GM18868 (cell line): ENCODE results near the gene CCDC73.
A peak's percentile ranks its signal among the peaks of the same experiment; 100 is the strongest.
"Not testable (repeated sequence)": the region's sequence is repeated elsewhere in the genome, so short reads cannot be mapped to it uniquely, and the experiment has no call there.

Experiments used
- ATAC-seq: cut with Tn5 transposase; IDR thresholded peaks from one replicate; pipeline ENCODE4 v1.9.1; 2021; ENCODE audit warnings: mild to moderate bottlenecking, moderate library complexity; ENCODE audit not compliant: unreplicated experiment

Gene CCDC73

GRCh38 chr11:32809313-32809712 is 14.9 kb upstream of the CCDC73 start:
- ATAC-seq: peak; percentile 99

GRCh38 chr11:32796425-32796824 is 2.0 kb upstream of the CCDC73 start:
- ATAC-seq: no peak

- peak; percentile 83 for ATAC-seq
Observed at GRCh38 chr11:32792948-32793475, 1.4 kb downstream of the CCDC73 start.

GRCh38 chr11:32792111-32792947 is 2.1 kb downstream of the CCDC73 start:
- ATAC-seq: peak; percentile 20

GRCh38 chr11:32790916-32791315 is 3.5 kb downstream of the CCDC73 start:
- ATAC-seq: no peak

- ATAC-seq: no peak
Observed at GRCh38 chr11:32786811-32787210, 7.7 kb downstream of the CCDC73 start.

- ATAC-seq: no peak
Observed at GRCh38 chr11:32785262-32785661, 9.2 kb downstream of the CCDC73 start.

- no peak for ATAC-seq
Observed at GRCh38 chr11:32781721-32782120, 12.7 kb downstream of the CCDC73 start.

GRCh38 chr11:32780839-32781238 is 13.6 kb downstream of the CCDC73 start:
- not testable (repeated sequence) for ATAC-seq

- no peak for ATAC-seq
Observed at GRCh38 chr11:32779136-32779535, 15.3 kb downstream of the CCDC73 start.

- peak; percentile 67 for ATAC-seq
Observed at GRCh38 chr11:32775908-32776307, 18.6 kb downstream of the CCDC73 start.

- ATAC-seq: no peak
Observed at GRCh38 chr11:32774081-32774480, 20.4 kb downstream of the CCDC73 start.

GRCh38 chr11:32772731-32773130 is 21.7 kb downstream of the CCDC73 start:
- no peak for ATAC-seq

- ATAC-seq: not testable (repeated sequence)
Observed at GRCh38 chr11:32761774-32762173, 32.7 kb downstream of the CCDC73 start.

GRCh38 chr11:32758291-32758690 is 36.2 kb downstream of the CCDC73 start:
- no peak for ATAC-seq

GRCh38 chr11:32753181-32753580 is 41.3 kb downstream of the CCDC73 start:
- ATAC-seq: not testable (repeated sequence)

- no peak for ATAC-seq
Observed at GRCh38 chr11:32752001-32752400, 42.5 kb downstream of the CCDC73 start.

GRCh38 chr11:32751381-32751780 is 43.1 kb downstream of the CCDC73 start:
- no peak for ATAC-seq

- no peak for ATAC-seq
Observed at GRCh38 chr11:32729976-32730375, 64.5 kb downstream of the CCDC73 start.

- ATAC-seq: no peak
Observed at GRCh38 chr11:32723332-32723731, 71.1 kb downstream of the CCDC73 start.

GRCh38 chr11:32722255-32722654 is 72.2 kb downstream of the CCDC73 start:
- no peak for ATAC-seq

GRCh38 chr11:32713496-32713895 is 81.0 kb downstream of the CCDC73 start:
- ATAC-seq: no peak
